K562 (cell line): ENCODE measurements around the gene ASIC3. TPM values are rescaled to one million over a fixed set of nuclear protein-coding genes. Genes with fewer than 3 reads are reported as not detected.
A peak's percentile ranks its signal among the peaks of the same experiment; 100 is the strongest.

Experiments
- ATAC-seq: fragments of 200-7000 bp; cut with Tn5 transposase; 3 replicates; pipeline ENCODE4 v1.9.1; 2020; ENCODE audit warnings: moderate library complexity
- BruUV-seq: library from RNA; stranded (reverse); fragments of 400-500 nt; replicated peaks from 2 replicates; lab custom pipeline; 2021; lab: Mats Ljungman, UMichigan
- CTCF ChIA-PET: fragments of 300-600 bp; formaldehyde crosslinking; extraction: SDS; loops from one replicate; lab custom pipeline; 2021; ENCODE audit warnings: low intra/inter-chr PET ratio; lab: Yijun Ruan, JAX
- POLR2A ChIA-PET: fragments of 300-600, 350-650 bp; sonication (Branson Sonifier 250); formaldehyde crosslinking; extraction: SDS; loops from one replicate; lab custom pipeline; 2021; ENCODE audit warnings: antibody characterized with exemption, inconsistent platforms; lab: Yijun Ruan, JAX
- DNase-seq, 4 experiments: peaks; one replicate each; pipeline versions ENCODE4 v3.0.0 to v3.0.0-alpha.2; 2011 to 2018; ENCODE audit warnings: low spot score in 3 of 4, mixed read lengths in 3 of 4; ENCODE audit errors: extremely low read depth in 1 of 4
- FAIRE-seq: peaks from 2 replicates; lab custom pipeline; 2011; peaks lifted over from hg19 to GRCh38; lab: Jason Lieb, UNC
- H2AFZ ChIP-seq: 2 replicates; pipeline ENCODE4 v1.6.0; 2011; ENCODE audit warnings: low read depth, low read length, control low read depth, inconsistent platforms
- H3K27ac ChIP-seq: fragments of 200-600 bp; 3 replicates; pipeline ENCODE4 v1.8.0; 2011; ENCODE audit warnings: low read depth, mild to moderate bottlenecking, control low read depth, inconsistent platforms, low read length, moderate library complexity, mixed read lengths; ENCODE audit errors: extremely low read depth
- H3K27me3 ChIP-seq, 2 experiments: fragments of 300-600 bp in 1 of 2; 2 replicates in 1 of 2; 3 replicates in 1 of 2; pipeline versions ENCODE4 v1.6.0 to v1.8.0; 2011; ENCODE audit warnings: inconsistent platforms in 2 of 2, low read length in 2 of 2, mild to moderate bottlenecking in 1 of 2, mixed read lengths in 1 of 2, moderate library complexity in 1 of 2; ENCODE audit not compliant: control insufficient read depth in 2 of 2, insufficient read depth in 2 of 2
- H3K36me3 ChIP-seq: fragments of 300-600 bp; 3 replicates; pipeline ENCODE4 v1.8.0; 2011; ENCODE audit warnings: mild to moderate bottlenecking, low read length, inconsistent platforms; ENCODE audit not compliant: control insufficient read depth, insufficient read depth
- H3K4me1 ChIP-seq, 2 experiments: fragments of 200-600 bp in 1 of 2; replicated peaks in 1 of 2; 2 replicates in 1 of 2; 3 replicates in 1 of 2; pipeline versions ENCODE4 v1.5.1 to v1.8.0; 2011; ENCODE audit warnings: inconsistent platforms in 2 of 2, low read length in 2 of 2, mild to moderate bottlenecking in 1 of 2, mixed read lengths in 1 of 2, moderate library complexity in 1 of 2; ENCODE audit not compliant: control insufficient read depth in 2 of 2, insufficient read depth in 2 of 2
- H3K4me2 ChIP-seq: 2 replicates; pipeline ENCODE4 v1.6.1; 2011; ENCODE audit warnings: low read length, control low read depth, inconsistent platforms, mixed read lengths; ENCODE audit not compliant: insufficient read depth
- H3K4me3 ChIP-seq: fragments of 200-600 bp; sonication (generic), shearing (Covaris generic); 2 replicates; pipeline ENCODE4 v1.5.1; 2016; ENCODE audit warnings: control low read depth, inconsistent platforms
- H3K79me2 ChIP-seq: fragments of 200-600 bp; 3 replicates; pipeline ENCODE4 v1.8.0; 2011; ENCODE audit warnings: low read length, inconsistent platforms; ENCODE audit not compliant: control insufficient read depth, insufficient read depth
- H3K9ac ChIP-seq, 2 experiments: 2 replicates each; pipeline versions ENCODE4 v1.6.0 to v1.6.1; 2011; ENCODE audit warnings: low read depth in 2 of 2, low read length in 2 of 2, control low read depth in 1 of 2, inconsistent platforms in 1 of 2, mild to moderate bottlenecking in 1 of 2, mixed read lengths in 1 of 2; ENCODE audit not compliant: insufficient read depth in 1 of 2
- H3K9me1 ChIP-seq: one replicate; pipeline ENCODE4 v1.6.0; 2011; ENCODE audit warnings: inconsistent platforms, mild to moderate bottlenecking, low read length, moderate library complexity; ENCODE audit not compliant: control insufficient read depth, insufficient read depth
- H3K9me3 ChIP-seq: replicated peaks from 2 replicates; pipeline ENCODE4 v1.5.1; 2011; ENCODE audit warnings: low read depth, low read length, inconsistent platforms; ENCODE audit not compliant: control insufficient read depth, insufficient read depth
- H4K20me1 ChIP-seq: replicated peaks from 2 replicates; pipeline ENCODE4 v1.6.1; 2011; ENCODE audit warnings: low read length, inconsistent platforms, mixed read lengths; ENCODE audit not compliant: control insufficient read depth, insufficient read depth
- DPF2 ChIP-seq: fragments of 450-650 bp; IDR thresholded peaks from 2 replicates; pipeline ENCODE4 v1.6.1; 2016
- FOSL1 ChIP-seq: fragments of 200-800 bp; sonication (Bioruptor generic); conservative IDR thresholded peaks from 2 replicates; pipeline ENCODE4 v1.6.1; 2016; ENCODE audit warnings: missing genetic modification characterization, missing compliant biosample characterization
- HMGN3 ChIP-seq: IDR thresholded peaks from 2 replicates; pipeline ENCODE4 v1.6.1; 2011; ENCODE audit warnings: borderline replicate concordance, low read depth, mild to moderate bottlenecking, mixed read lengths, low read length; ENCODE audit not compliant: insufficient read length; ENCODE audit errors: extremely low read depth
- MAFF ChIP-seq: IDR thresholded peaks from 2 replicates; pipeline ENCODE4 v1.6.1; 2012; ENCODE audit warnings: low read length, improper control_type of control experiment
- MTA1 ChIP-seq: fragments of 450-650 bp; IDR thresholded peaks from 2 replicates; pipeline ENCODE4 v1.6.1; 2017; ENCODE audit warnings: borderline replicate concordance
- NFE2 ChIP-seq: IDR thresholded peaks from 2 replicates; pipeline ENCODE4 v1.6.1; 2014; ENCODE audit warnings: antibody characterized with exemption, low read depth
- NFXL1 ChIP-seq: fragments of 450-650 bp; formaldehyde crosslinking; IDR thresholded peaks from 2 replicates; pipeline ENCODE4 v1.4.0; 2021; ENCODE audit warnings: mild to moderate bottlenecking
- NR2F6 ChIP-seq: fragments of 450-650 bp; formaldehyde crosslinking; IDR thresholded peaks from 2 replicates; pipeline ENCODE4 v1.4.0; 2020; ENCODE audit warnings: mild to moderate bottlenecking
- POLR2A ChIP-seq: fragments of 450-650 bp; conservative IDR thresholded peaks from 2 replicates; pipeline ENCODE4 v1.6.1; 2016
- POLR2G ChIP-seq: fragments of 200-400 bp; formaldehyde crosslinking; IDR thresholded peaks from 2 replicates; pipeline ENCODE4 v1.6.1; 2017; ENCODE audit warnings: low read depth, mild to moderate bottlenecking, antibody characterized with exemption, low read length, moderate library complexity
- PPARD ChIP-seq: fragments of 250-450 bp; sonication (Bioruptor Pico); IDR thresholded peaks from 2 replicates; pipeline ENCODE4 v1.8.0; 2022; ENCODE audit warnings: inconsistent platforms, mild to moderate bottlenecking, moderate library complexity
- RBM22 ChIP-seq: fragments of 200-400 bp; formaldehyde crosslinking; IDR thresholded peaks from 2 replicates; pipeline ENCODE4 v1.6.1; 2018; ENCODE audit warnings: low read length, low read depth; ENCODE audit not compliant: poor library complexity, severe bottlenecking
- SMARCA4 ChIP-seq: fragments of 450-650 bp; IDR thresholded peaks from 2 replicates; pipeline ENCODE4 v1.6.1; 2016
- ZBTB33 ChIP-seq: sonication (generic); formaldehyde crosslinking; IDR thresholded peaks from 2 replicates; pipeline ENCODE4 v1.8.1; 2023; ENCODE audit warnings: mild to moderate bottlenecking, missing genetic modification reagents
- ZNF232 ChIP-seq: sonication (generic); formaldehyde crosslinking; IDR thresholded peaks from 2 replicates; pipeline ENCODE4 v1.8.0; 2022; ENCODE audit warnings: mild to moderate bottlenecking, missing genetic modification reagents
- WGBS: fragments of 100-300 bp; shearing (Covaris generic); methylation state at CpG from one replicate; pipeline ENCODE4 v1.1.6; 2016; ENCODE audit warnings: low coverage, mixed read lengths; ENCODE audit not compliant: insufficient coverage; ENCODE audit errors: missing lambda C conversion rate; 5-methylcytosine and 5-hydroxymethylcytosine counted together
- in situ Hi-C: fragments of 300-500 bp; cut with MboI; formaldehyde crosslinking; loops from 4 replicates; pipeline ENCODE4 v1.15.0; 2018; ENCODE audit warnings: inconsistent platforms, mixed read lengths
- intact Hi-C: fragments of 100-400 bp; cut with micrococcal nuclease; formaldehyde crosslinking; loops from 2 replicates; pipeline ENCODE4 v1.14.2; 2022
- polyA plus RNA-seq, 8 experiments: library from polyadenylated mRNA; depleted of rRNA in 4 of 8; stranded (reverse) in 5 of 8; unstranded in 3 of 8; fragments of >200 nt; fragmentation: Nextera tagmentation in 2 of 8; fragmentation: Illumina TruSeq in 1 of 8; extraction: Ambion mirVana in 2 of 8; extraction: Trizol in 1 of 8; gene quantifications; 2 replicates each; pipeline versions ENCODE4 v1.2.1 to v1.2.3, GENCODE V29; 2011 to 2014; ENCODE audit warnings: inconsistent platforms in 1 of 8, missing spikeins in 1 of 8
- total RNA-seq, 7 experiments: library from RNA; depleted of rRNA in 6 of 7; stranded (reverse); fragments of >200 nt in 6 of 7; fragmentation: Illumina TruSeq in 2 of 7; extraction: Trizol in 2 of 7; gene quantifications; 2 replicates each; pipeline versions ENCODE4 v1.2.1 to v1.2.3, GENCODE V29; 2011 to 2021; ENCODE audit warnings: low replicate concordance in 1 of 7
- TF ChIP-seq, protein P1 (sequence below): sonication (generic); formaldehyde crosslinking; IDR thresholded peaks from 2 replicates; pipeline ENCODE4 v1.8.0; 2022; ENCODE audit warnings: mild to moderate bottlenecking, missing genetic modification reagents
- TF ChIP-seq, protein P2 (sequence below): sonication (generic); formaldehyde crosslinking; IDR thresholded peaks from 2 replicates; pipeline ENCODE4 v1.8.0; 2022; ENCODE audit warnings: missing genetic modification reagents, mild to moderate bottlenecking, moderate library complexity, borderline replicate concordance

The ASIC3 gene
- total and polyA plus RNA-seq, 9 of the 15 experiments (the other 6 are each of a cell fraction or from before 2014, with no cell fraction given): 0.11 to 5.0 (median 0.87) TPM

DNA sequence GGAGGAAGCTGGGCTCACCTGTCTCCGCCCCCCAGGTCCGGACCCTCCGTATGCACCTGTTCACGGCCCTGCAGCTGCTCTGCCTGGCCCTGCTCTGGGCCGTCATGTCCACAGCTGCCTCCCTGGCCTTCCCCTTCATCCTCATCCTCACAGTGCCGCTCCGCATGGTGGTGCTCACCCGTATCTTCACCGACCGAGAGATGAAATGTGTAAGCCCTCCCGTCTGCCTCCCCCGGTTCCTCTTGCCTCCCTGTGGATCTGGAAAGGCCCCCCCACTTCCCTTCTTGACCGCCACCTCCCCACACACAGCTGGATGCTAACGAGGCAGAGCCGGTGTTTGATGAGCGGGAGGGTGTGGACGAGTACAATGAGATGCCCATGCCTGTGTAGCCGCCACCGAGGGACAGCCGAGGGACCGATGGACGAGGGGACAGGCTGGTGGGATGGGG is 27.7 kb downstream of the ASIC3 start (continued):
- no peak for TF ChIP-seq NFE2
- no peak for TF ChIP-seq DPF2
- no peak for TF ChIP-seq ZNF232 (CRISPR knock-in tag)
- TF ChIP-seq, protein P1, sequence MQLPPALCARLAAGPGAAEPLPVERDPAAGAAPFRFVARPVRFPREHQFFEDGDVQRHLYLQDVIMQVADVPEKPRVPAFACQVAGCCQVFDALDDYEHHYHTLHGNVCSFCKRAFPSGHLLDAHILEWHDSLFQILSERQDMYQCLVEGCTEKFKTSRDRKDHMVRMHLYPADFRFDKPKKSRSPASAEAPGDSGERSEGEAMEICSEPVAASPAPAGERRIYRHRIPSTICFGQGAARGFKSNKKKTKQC (CRISPR knock-in tag): no peak
- no peak for TF ChIP-seq MTA1
- TF ChIP-seq SMARCA4: no peak
- TF ChIP-seq HMGN3: peak; percentile 35
- peak; percentile 49 for TF ChIP-seq POLR2G
- no peak for TF ChIP-seq PPARD
- TF ChIP-seq POLR2A: peak; percentile 70; the same call in 1 of the 2 replicates

GRCh38 chr7:151076863-151077704 is 28.8 kb downstream of the ASIC3 start:
- Histone ChIP-seq H2AFZ (no peak overlapping the region), H3K36me3 (peaks cover 82% of the 10 kb centered on the region), H3K9ac (peak overlapping the region in 1 of 2 experiments; percentile 6; a peak in 2 of 4 replicates), H3K4me2 (no peak overlapping the region), H3K27ac (no peak overlapping the region), H4K20me1 (peaks cover 5% of the 10 kb centered on the region), H3K27me3 (no peaks in the 10 kb centered on the region), H3K9me3 (no peaks in the 10 kb centered on the region), H3K9me1 (no peaks in the 10 kb centered on the region), H3K4me1 (peaks cover 29 to 78% of the 10 kb centered on the region in 2 experiments), H3K4me3 (no peak overlapping the region), H3K79me2 (peaks cover 35% of the 10 kb centered on the region)
- FAIRE-seq (no peak), ATAC-seq (no peak), DNase-seq (peak in 1 of 4 experiments; percentile 46)
- CTCF ChIA-PET: no interaction called here
- no TSS peak for BruUV-seq
- in situ Hi-C loops (no loop called here), intact Hi-C loops (no loop called here)
- POLR2A ChIA-PET: interaction anchor here (0.7 to 2.8 kb wide), 10 partner anchors 9 to 76 kb away, joined by 3 to 18 read pairs (median 4); partner anchors contain the start of genes ABCB8, AGAP3 and ASIC3
- WGBS: 93% methylated on average over 32 of the region's 33 CpGs
- TF ChIP-seq ZBTB33 (CRISPR knock-in tag) (peak; percentile 98), MAFF (no peak), FOSL1 (tag) (no peak), NR2F6 (CRISPR knock-in tag) (0 out of 2 replicates have a peak, but pooled peaks have one; percentile 23), NFXL1 (CRISPR knock-in tag) (peak; percentile 49; the same call in 1 of the 2 replicates), RBM22 (peak; percentile 85)
- TF ChIP-seq, protein P2, sequence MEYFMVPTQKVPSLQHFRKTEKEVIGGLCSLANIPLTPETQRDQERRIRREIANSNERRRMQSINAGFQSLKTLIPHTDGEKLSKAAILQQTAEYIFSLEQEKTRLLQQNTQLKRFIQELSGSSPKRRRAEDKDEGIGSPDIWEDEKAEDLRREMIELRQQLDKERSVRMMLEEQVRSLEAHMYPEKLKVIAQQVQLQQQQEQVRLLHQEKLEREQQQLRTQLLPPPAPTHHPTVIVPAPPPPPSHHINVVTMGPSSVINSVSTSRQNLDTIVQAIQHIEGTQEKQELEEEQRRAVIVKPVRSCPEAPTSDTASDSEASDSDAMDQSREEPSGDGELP (CRISPR knock-in tag): peak; percentile 31; the same call in 1 of the 2 replicates
